Hepatocyte (in vitro differentiated cells): ENCODE data around the gene APOL4. TPM values are rescaled to one million over a fixed set of nuclear protein-coding genes. Genes with fewer than 3 reads are reported as not detected.

ENCODE experiments used
- DNase-seq: peaks from one replicate; pipeline ENCODE4 v3.0.0-alpha.2; 2016; ENCODE audit warnings: low spot score
- H2AFZ ChIP-seq: fragments of 200-600 bp; sonication (generic); 2 replicates; pipeline ENCODE4 v1.6.0; 2016; ENCODE audit warnings: antibody characterized with exemption, mild to moderate bottlenecking
- H3K27ac ChIP-seq: fragments of 200-600 bp; sonication (generic); 2 replicates; pipeline ENCODE4 v1.5.1; 2016; ENCODE audit warnings: mild to moderate bottlenecking
- H3K27me3 ChIP-seq: fragments of 200-600 bp; sonication (generic); 2 replicates; pipeline ENCODE4 v1.6.1; 2016
- H3K36me3 ChIP-seq: fragments of 200-600 bp; sonication (generic); replicated peaks from 2 replicates; pipeline ENCODE4 v1.5.1; 2016; ENCODE audit warnings: low read depth; ENCODE audit not compliant: insufficient read depth
- H3K4me1 ChIP-seq: fragments of 200-600 bp; sonication (generic); 2 replicates; pipeline ENCODE4 v1.5.1; 2016; ENCODE audit warnings: mild to moderate bottlenecking, moderate library complexity; ENCODE audit not compliant: insufficient read depth
- H3K4me2 ChIP-seq: fragments of 200-600 bp; sonication (generic); 2 replicates; pipeline ENCODE4 v1.6.0; 2016
- H3K4me3 ChIP-seq: fragments of 200-600 bp; sonication (generic); 2 replicates; pipeline ENCODE4 v1.5.1; 2016; ENCODE audit warnings: mild to moderate bottlenecking
- H3K79me2 ChIP-seq: fragments of 200-600 bp; sonication (generic); 2 replicates; pipeline ENCODE4 v1.6.0; 2017; ENCODE audit warnings: mild to moderate bottlenecking
- H3K9me2 ChIP-seq: fragments of 200-600 bp; sonication (generic); replicated peaks from 2 replicates; pipeline ENCODE4 v1.6.0; 2017; ENCODE audit warnings: mild to moderate bottlenecking; ENCODE audit not compliant: insufficient read depth
- H3K9me3 ChIP-seq: fragments of 200-600 bp; sonication (generic); 2 replicates; pipeline ENCODE4 v1.5.1; 2016; ENCODE audit warnings: low read depth, mild to moderate bottlenecking
- H4K20me1 ChIP-seq: fragments of 200-600 bp; sonication (generic); 2 replicates; pipeline ENCODE4 v1.6.0; 2016; ENCODE audit warnings: mild to moderate bottlenecking; ENCODE audit not compliant: insufficient read depth, poor library complexity, severe bottlenecking
- CTCF ChIP-seq: fragments of 200-600 bp; sonication (generic); IDR thresholded peaks from 2 replicates; pipeline ENCODE4 v1.5.1; 2016; ENCODE audit warnings: antibody characterized with exemption, mild to moderate bottlenecking; ENCODE audit not compliant: poor library complexity
- EZH2 ChIP-seq: fragments of 200-600 bp; sonication (generic); IDR thresholded peaks from 2 replicates; pipeline ENCODE4 v1.6.1; 2016; ENCODE audit warnings: antibody characterized with exemption, mild to moderate bottlenecking, borderline replicate concordance
- EZH2phosphoT487 ChIP-seq: fragments of 200-600 bp; sonication (generic); IDR thresholded peaks from one replicate; pipeline ENCODE4 v1.6.1; 2018; ENCODE audit warnings: antibody characterized with exemption, mild to moderate bottlenecking, low read depth, moderate library complexity; ENCODE audit not compliant: unreplicated experiment, severe bottlenecking
- WGBS: methylation state at CpG from one replicate; pipeline ENCODE4 v1.1.6; 2016; ENCODE audit warnings: low lambda C conversion rate; ENCODE audit errors: missing lambda C conversion rate; 5-methylcytosine and 5-hydroxymethylcytosine counted together
- polyA plus RNA-seq: library from polyadenylated mRNA; unstranded; fragments of >200 nt; fragmentation: Nextera tagmentation; extraction: Ambion mirVana; gene quantifications from 2 replicates; pipeline ENCODE4 v1.2.1, GENCODE V29; 2016
- total RNA-seq: library from RNA; depleted of rRNA; stranded (reverse); fragments of >200 nt; gene quantifications from 2 replicates; pipeline ENCODE4 v1.2.3, GENCODE V29; 2014

APOL4 gene
- total and polyA plus RNA-seq, 2 experiments from 2014 or later = 0.97 to 2.8 TPM

GRCh38 chr22:36238373-36239149, 37.0 kb upstream of the APOL4 start:
- H3K27me3 ChIP-seq = no peaks in the 10 kb centered on the region
- H4K20me1 ChIP-seq = no peaks in the 10 kb centered on the region
- H3K9me3 ChIP-seq = no peaks in the 10 kb centered on the region
- H3K9me2 ChIP-seq = no peaks in the 10 kb centered on the region
- peak overlapping the region; percentile 89 for H3K27ac ChIP-seq
- peaks cover 39% of the 10 kb centered on the region for H3K79me2 ChIP-seq
- H3K4me2 ChIP-seq = peak overlapping the region; percentile 93
- H2AFZ ChIP-seq = peak overlapping the region; percentile 42
- H3K4me1 ChIP-seq = peaks cover 18% of the 10 kb centered on the region
- no peaks in the 10 kb centered on the region for H3K36me3 ChIP-seq
- TF ChIP-seq EZH2 (no peak), CTCF (no peak), EZH2phosphoT487 (no peak)
- peak overlapping the region; percentile 23 for H3K4me3 ChIP-seq
- WGBS = 52% methylated on average over 5 of the region's 5 CpGs
- DNase-seq = peak; percentile 37

- Histone ChIP-seq H2AFZ (no peak overlapping the region), H3K79me2 (peaks cover 39% of the 10 kb centered on the region), H4K20me1 (no peaks in the 10 kb centered on the region), H3K9me3 (no peaks in the 10 kb centered on the region), H3K9me2 (no peaks in the 10 kb centered on the region), H3K4me3 (no peak overlapping the region), H3K36me3 (no peaks in the 10 kb centered on the region), H3K27me3 (no peaks in the 10 kb centered on the region), H3K4me1 (peaks cover 18% of the 10 kb centered on the region), H3K27ac (peak overlapping the region; percentile 89), H3K4me2 (peak overlapping the region; percentile 93)
- no peak for DNase-seq
- WGBS = 91% methylated on average over 12 of the region's 12 CpGs
- no peak for TF ChIP-seq EZH2phosphoT487
- TF ChIP-seq EZH2 = no peak
- TF ChIP-seq CTCF = no peak
Observed at GRCh38 chr22:36237462-36238372, 36.1 kb upstream of the APOL4 start.

GRCh38 chr22:36236388-36237319, 35.0 kb upstream of the APOL4 start:
- Histone ChIP-seq H3K36me3 (no peaks in the 10 kb centered on the region), H2AFZ (no peak overlapping the region), H3K27ac (no peak overlapping the region), H3K9me2 (no peaks in the 10 kb centered on the region), H4K20me1 (no peaks in the 10 kb centered on the region), H3K4me3 (no peak overlapping the region), H3K79me2 (peaks cover 39% of the 10 kb centered on the region), H3K4me1 (peaks cover 18% of the 10 kb centered on the region), H3K9me3 (no peaks in the 10 kb centered on the region), H3K27me3 (no peaks in the 10 kb centered on the region), H3K4me2 (peak overlapping the region; percentile 93)
- TF ChIP-seq EZH2 (no peak), CTCF (no peak), EZH2phosphoT487 (no peak)
- 93% methylated on average over 14 of the region's 14 CpGs for WGBS
- no peak for DNase-seq
